ENCODE data around the gene P3H1.

- peak; percentile 17 for TF ChIP-seq CTCF (IDR thresholded peaks at IDR 0.05; ENCODE audit: poor library complexity)
- no peak for TF ChIP-seq EZH2phosphoT487 (IDR thresholded peaks at IDR 0.05; ENCODE audit: low read depth, severe bottlenecking, unreplicated experiment)
Measured at GRCh38 chr1:42730988-42731387, 35.8 kb downstream of the P3H1 start.

Measured in hepatocyte (in vitro differentiated cells).